Nephron (organoid): ENCODE results near the gene ARSI.
"Not testable (repeated sequence)": the region's sequence is repeated elsewhere in the genome, so short reads cannot be mapped to it uniquely, and the experiment has no call there.

ENCODE experiments used
- H3K27ac Mint-ChIP-seq, 3 experiments: 2 replicates each; pipeline ENCODE4 v1.8.0; 2020; ENCODE audit warnings: mixed read lengths in 3 of 3, mild to moderate bottlenecking in 2 of 3, moderate library complexity in 1 of 3
- H3K27me3 Mint-ChIP-seq: 2 replicates; pipeline ENCODE4 v1.8.0; 2021; ENCODE audit warnings: low read depth, mild to moderate bottlenecking, moderate library complexity, mixed read lengths
- H3K36me3 Mint-ChIP-seq: 2 replicates; pipeline ENCODE4 v1.8.0; 2020; ENCODE audit warnings: low read depth, mixed read lengths
- H3K4me1 Mint-ChIP-seq: 2 replicates; pipeline ENCODE4 v1.8.0; 2020; ENCODE audit warnings: mixed read lengths
- H3K4me3 Mint-ChIP-seq, 3 experiments: 2 replicates each; pipeline ENCODE4 v1.8.0; 2020; ENCODE audit warnings: mild to moderate bottlenecking in 3 of 3, mixed read lengths in 3 of 3, moderate library complexity in 2 of 3
- H3K9me3 Mint-ChIP-seq: 2 replicates; pipeline ENCODE4 v1.8.0; 2020; ENCODE audit warnings: mixed read lengths
- TF ChIP-seq, protein P1 (sequence below), 3 experiments: fragments of 200-600 bp; sonication (generic); IDR thresholded peaks; one replicate each; pipeline ENCODE4 v1.5.0; 2021; ENCODE audit warnings: antibody characterized with exemption in 3 of 3; ENCODE audit not compliant: unreplicated experiment in 3 of 3

Gene ARSI

DNA sequence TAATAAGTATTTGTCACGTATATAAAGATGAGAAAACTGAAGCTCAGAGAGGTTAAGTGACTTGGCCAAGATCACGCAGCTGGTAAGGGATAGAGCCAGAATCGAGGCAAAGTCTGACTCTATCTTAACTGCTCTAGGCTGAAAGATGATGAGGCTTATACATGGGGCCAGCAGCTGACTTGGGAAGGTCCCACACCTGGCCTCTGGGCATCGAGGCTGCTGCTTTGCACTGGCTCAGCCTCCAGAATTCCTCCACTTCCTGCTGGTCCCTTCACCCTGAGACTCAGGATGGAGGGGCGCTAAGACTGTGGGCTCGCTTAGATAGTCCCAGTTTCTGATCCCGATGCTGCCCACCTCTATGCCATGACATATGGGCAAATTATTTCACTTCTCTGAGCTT, 48.3 kb downstream of the ARSI start:
- Mint-ChIP-seq H3K27me3 (no peaks in the 10 kb centered on the region), H3K36me3 (no peaks in the 10 kb centered on the region), H3K9me3 (no peaks in the 10 kb centered on the region), H3K4me1 (peaks cover 12% of the 10 kb centered on the region), H3K27ac (no peak overlapping the region), H3K4me3 (no peak overlapping the region)
- TF ChIP-seq, protein P1, sequence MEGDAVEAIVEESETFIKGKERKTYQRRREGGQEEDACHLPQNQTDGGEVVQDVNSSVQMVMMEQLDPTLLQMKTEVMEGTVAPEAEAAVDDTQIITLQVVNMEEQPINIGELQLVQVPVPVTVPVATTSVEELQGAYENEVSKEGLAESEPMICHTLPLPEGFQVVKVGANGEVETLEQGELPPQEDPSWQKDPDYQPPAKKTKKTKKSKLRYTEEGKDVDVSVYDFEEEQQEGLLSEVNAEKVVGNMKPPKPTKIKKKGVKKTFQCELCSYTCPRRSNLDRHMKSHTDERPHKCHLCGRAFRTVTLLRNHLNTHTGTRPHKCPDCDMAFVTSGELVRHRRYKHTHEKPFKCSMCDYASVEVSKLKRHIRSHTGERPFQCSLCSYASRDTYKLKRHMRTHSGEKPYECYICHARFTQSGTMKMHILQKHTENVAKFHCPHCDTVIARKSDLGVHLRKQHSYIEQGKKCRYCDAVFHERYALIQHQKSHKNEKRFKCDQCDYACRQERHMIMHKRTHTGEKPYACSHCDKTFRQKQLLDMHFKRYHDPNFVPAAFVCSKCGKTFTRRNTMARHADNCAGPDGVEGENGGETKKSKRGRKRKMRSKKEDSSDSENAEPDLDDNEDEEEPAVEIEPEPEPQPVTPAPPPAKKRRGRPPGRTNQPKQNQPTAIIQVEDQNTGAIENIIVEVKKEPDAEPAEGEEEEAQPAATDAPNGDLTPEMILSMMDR (IDR thresholded peaks at IDR 0.05; ENCODE audit: unreplicated experiment in 3 of 3) = no peak

DNA sequence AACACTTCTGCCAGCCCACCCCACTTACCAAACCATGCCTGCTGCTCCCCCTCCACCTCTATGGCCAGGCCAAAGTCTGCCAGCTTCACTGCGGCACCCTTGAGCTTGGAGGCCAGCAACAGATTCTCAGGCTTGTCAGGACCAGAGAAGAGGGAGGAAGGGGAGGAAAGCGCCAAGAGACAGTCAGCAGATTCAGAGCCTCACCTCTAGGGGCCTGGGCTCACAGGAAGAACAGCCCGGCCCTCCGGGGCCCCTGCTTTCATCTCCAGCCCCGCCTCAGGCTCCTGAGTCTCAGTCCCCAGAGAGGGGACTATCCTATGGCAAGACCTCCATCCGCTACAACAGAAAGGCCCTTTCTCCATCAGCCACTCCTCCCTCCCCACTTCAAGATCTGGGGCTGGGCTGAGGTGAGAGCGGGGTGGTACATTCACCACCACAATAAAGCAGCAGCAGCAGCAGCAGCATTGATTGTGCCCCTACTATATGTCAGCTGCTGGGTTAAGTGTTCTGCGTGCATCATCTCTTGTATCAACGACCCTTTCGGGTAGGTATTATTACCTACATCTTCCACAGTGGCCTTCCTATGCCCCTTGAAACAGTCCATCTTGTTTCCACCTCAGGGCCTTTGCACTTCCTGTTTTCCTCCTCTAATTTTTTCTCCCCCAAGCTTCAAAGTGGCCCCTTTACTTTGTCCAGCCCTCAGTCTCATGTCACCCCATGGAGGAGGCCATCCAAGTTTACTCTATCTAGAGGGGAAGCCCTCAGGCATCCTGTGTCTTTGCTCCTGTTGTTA, 49.1 kb downstream of the ARSI start:
- Mint-ChIP-seq H3K4me1 (peaks cover 12% of the 10 kb centered on the region), H3K9me3 (no peaks in the 10 kb centered on the region), H3K36me3 (no peaks in the 10 kb centered on the region), H3K27me3 (no peaks in the 10 kb centered on the region), H3K4me3 (no peak overlapping the region), H3K27ac (peak overlapping the region in 1 of 3 experiments; percentile 36)
- TF ChIP-seq, protein P1 (IDR thresholded peaks at IDR 0.05; ENCODE audit: unreplicated experiment in 3 of 3) = no peak

DNA sequence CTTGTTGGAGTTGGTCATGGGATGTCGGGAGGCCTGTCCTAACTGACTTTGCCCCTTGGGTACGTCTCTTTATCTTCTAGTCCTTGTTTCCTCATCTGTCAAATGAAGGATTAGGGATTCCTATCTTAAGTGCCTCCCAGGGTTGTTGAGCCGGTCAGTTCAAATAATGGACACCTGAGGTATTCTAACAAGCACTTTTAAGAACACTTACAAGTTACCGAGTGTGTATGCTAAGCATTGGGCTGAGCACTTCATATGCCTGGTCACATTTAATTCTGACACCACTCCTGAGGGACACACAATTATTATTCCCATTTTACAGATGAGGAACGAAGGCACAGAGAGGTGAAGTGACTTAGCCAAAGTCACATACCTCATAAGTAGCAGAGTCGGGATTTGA, 50.2 kb downstream of the ARSI start:
- Mint-ChIP-seq H3K9me3 (no peaks in the 10 kb centered on the region), H3K36me3 (no peaks in the 10 kb centered on the region), H3K27ac (no peak overlapping the region), H3K4me3 (no peak overlapping the region), H3K4me1 (peaks cover 13% of the 10 kb centered on the region), H3K27me3 (no peaks in the 10 kb centered on the region)
- TF ChIP-seq, protein P1 (IDR thresholded peaks at IDR 0.05; ENCODE audit: unreplicated experiment in 3 of 3) = no peak

DNA sequence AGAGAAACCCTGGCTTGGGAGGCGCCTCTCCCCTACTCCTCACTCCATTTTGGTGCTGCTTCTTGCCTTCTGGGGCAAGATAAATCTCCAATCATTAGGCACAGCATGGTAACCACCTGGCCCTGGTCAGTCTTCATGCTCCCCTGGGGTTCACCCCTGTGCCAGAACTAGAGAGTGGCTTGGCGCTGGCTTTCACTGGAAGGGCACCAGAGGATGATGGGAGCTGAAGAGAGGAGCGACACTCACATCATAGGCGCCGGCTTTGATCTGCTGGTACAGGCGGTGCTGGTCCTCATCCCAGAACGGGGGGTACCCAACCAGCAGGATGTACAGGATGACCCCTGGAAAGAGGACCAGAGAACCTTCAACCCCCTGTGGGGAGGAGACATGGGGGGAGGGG, 51.2 kb downstream of the ARSI start:
- no peaks in the 10 kb centered on the region for H3K9me3 Mint-ChIP-seq
- no peak overlapping the region for H3K27ac Mint-ChIP-seq
- H3K4me3 Mint-ChIP-seq = no peak overlapping the region
- H3K36me3 Mint-ChIP-seq = no peaks in the 10 kb centered on the region
- peaks cover 23% of the 10 kb centered on the region for H3K4me1 Mint-ChIP-seq
- H3K27me3 Mint-ChIP-seq = peaks cover 5% of the 10 kb centered on the region
- TF ChIP-seq, protein P1 (IDR thresholded peaks at IDR 0.05; ENCODE audit: unreplicated experiment in 3 of 3) = no peak

DNA sequence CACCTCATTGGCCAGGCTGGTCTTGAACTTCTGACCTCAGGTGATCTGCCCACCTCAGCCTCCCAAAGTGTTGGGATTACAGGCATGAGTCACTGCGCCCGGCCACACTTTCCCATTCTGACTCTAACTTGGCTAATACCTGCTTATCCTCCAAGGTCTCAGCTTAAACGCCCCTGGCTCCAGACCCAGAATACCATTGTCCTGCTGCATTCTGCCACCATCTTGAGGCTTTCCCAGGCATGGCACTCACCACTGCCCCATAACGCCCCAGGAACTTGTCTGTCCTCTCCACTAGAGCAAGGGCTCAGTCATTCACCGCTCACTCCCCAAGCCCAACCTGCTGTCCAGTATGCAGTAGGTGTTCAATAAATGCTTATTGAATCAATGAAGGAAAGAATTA, 53.0 kb downstream of the ARSI start:
- Mint-ChIP-seq H3K36me3 (no peaks in the 10 kb centered on the region), H3K27me3 (peaks cover 5% of the 10 kb centered on the region), H3K9me3 (no peaks in the 10 kb centered on the region), H3K4me1 (peaks cover 28% of the 10 kb centered on the region), H3K27ac (no peak overlapping the region), H3K4me3 (no peak overlapping the region)
- TF ChIP-seq, protein P1 (IDR thresholded peaks at IDR 0.05; ENCODE audit: unreplicated experiment in 3 of 3) = no peak

DNA sequence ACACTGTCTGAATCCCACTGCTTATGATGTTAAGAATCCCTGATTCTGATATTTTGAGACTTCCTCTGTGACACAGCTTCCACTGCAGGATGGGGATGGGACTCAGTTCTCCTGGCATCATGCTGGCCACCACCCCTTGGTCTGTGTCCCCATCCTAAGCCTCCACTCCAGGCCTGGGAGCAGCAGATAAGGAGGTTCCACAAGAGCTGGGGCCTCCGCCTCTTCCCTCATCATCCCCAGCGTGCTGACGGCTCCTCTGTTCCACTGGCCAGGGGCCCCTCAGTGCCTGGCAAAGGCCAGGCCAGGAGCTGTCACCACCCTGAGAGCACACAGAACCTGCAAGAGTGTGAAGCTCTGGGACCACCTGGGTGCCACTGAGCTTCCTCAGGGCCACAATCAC, 53.8 kb downstream of the ARSI start:
- no peaks in the 10 kb centered on the region for H3K36me3 Mint-ChIP-seq
- peaks cover 31% of the 10 kb centered on the region for H3K4me1 Mint-ChIP-seq
- H3K4me3 Mint-ChIP-seq = no peak overlapping the region
- peaks cover 5% of the 10 kb centered on the region for H3K27me3 Mint-ChIP-seq
- H3K27ac Mint-ChIP-seq = no peak overlapping the region
- TF ChIP-seq, protein P1 (IDR thresholded peaks at IDR 0.05; ENCODE audit: unreplicated experiment in 3 of 3) = no peak
- no peaks in the 10 kb centered on the region for H3K9me3 Mint-ChIP-seq

DNA sequence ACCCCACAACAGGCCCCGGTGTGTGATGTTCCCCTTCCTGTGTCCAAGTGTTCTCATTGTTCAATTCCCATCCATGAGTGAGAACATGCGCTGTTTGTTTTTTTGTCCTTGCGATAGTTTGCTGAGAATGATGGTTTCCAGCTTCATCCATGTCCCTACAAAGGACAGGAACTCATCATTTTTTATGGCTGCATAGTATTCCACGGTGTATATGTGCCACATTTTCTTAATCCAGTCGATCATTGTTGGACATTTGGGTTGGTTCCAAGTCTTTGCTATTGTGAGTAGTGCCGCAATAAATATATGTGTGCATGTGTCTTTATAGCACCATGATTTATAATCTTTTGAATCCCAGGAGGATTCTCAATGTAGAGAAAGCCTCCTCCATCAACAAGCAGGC, 54.2 kb downstream of the ARSI start:
- not testable (repeated sequence) for H3K36me3 Mint-ChIP-seq

More for the DNA sequence above, 54.2 kb downstream of the ARSI start:
- H3K4me1 Mint-ChIP-seq = peaks cover 35% of the 10 kb centered on the region
- H3K4me3 Mint-ChIP-seq, H3K27ac Mint-ChIP-seq, H3K9me3 Mint-ChIP-seq, H3K27me3 Mint-ChIP-seq: not testable (repeated sequence)
